Stimulated activated naive CD4-positive, alpha-beta T cell treated with Interleukin-2 at 50 U/mL for 16 hours (primary cell): ENCODE measurements around the gene PTPRU.

Experiments
- DNase-seq: peaks from one replicate; lab custom pipeline; 2025; lab: John Stamatoyannopoulos, UW

PTPRU gene

GRCh38 chr1:29332204-29332603 lies 95.9 kb downstream of the PTPRU start:
- DNase-seq = no peak

- DNase-seq = no peak
Observed at GRCh38 chr1:29333008-29333407, 96.7 kb downstream of the PTPRU start.

DNA sequence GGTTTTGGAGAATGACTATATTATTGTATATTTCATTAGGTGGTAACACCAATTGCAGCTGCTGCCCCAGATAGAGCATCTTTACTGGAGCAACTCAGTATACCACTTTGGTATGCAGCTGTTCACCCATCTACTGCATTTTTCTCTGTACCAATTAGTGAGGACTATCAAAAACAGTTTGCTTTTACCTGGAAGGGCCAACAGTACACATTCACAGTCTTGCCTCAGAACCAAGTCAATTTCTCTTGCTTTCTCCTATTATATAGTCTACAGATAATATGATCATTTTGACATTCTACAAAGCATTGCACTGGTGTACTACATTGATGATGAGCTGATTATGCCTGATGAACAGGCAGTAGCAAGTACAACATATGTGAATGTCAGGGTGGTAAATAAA lies 99.3 kb downstream of the PTPRU start:
- DNase-seq = no peak

DNA sequence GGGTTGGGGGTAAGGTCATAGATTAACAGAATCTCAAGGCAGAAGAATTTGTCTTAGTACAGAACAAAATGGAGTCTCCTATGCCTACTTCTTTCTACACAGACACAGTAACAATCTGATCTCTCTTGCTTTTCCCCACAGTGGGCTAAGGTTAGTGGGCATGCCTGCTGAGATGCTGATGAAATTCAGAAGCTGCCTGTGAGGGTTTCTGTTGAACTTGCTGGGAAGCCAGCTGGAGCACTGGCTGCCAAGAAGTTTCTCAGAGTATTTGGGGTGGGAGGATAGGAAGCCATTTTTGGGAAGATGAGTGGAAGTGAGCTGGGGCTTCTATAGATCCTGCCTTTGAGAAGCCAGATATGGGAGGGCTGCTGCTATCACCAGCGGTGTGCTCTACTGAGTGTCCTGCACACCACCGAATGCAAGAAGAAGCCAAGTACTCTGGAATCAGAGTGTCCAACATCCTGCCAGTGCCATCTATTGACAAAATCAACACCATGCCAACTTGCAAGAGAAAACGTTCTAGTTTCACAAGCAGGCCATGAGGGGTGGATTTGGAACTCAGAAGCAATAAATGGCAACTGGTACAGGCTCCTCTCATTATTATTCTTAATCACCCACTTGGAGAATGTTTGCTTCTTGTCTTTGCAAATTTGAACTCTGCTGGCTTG lies 102.7 kb downstream of the PTPRU start:
- DNase-seq = no peak

DNA sequence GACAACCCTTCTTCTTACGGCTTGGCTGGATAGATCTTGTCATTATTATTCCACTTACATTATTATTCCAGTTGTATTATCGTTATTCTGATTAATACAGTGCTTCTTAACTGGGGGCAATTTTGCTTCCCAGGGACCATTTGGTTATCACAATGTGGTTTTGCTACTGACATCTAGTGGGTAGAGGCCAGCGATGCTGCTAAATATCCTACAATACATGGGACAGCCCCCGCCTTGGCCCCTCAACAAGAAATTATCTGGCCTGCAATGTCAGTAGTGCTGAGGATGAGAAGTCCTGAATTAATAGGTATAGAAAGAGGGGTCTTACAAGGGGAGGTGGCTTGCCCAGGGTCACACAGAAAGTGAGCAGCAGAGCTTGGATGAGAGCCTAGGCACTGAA lies 105.6 kb downstream of the PTPRU start:
- DNase-seq = no peak

GRCh38 chr1:29342351-29342750 lies 106.0 kb downstream of the PTPRU start:
- DNase-seq = no peak

- DNase-seq = no peak
Observed at GRCh38 chr1:29342983-29343382, 106.7 kb downstream of the PTPRU start.

DNA sequence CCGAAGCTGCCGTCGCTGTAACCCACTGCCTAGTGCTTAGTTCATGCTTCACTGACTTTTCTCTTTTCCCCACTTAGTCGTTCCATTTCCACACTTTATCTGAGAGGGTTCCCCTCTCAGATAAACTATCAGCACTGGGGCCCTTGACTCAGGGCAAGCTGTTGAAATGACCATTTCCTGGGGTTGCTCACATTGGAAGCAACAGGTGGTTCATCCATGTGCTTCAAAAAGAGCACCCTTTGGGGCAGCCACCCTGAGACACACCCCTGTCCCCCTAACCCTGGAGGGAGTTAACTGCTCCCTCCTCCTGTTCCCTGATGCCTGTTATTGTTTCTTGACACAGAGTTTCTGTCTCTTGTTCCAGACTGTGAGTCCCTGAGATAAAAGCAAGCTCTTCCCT lies 107.2 kb downstream of the PTPRU start:
- no peak for DNase-seq

DNA sequence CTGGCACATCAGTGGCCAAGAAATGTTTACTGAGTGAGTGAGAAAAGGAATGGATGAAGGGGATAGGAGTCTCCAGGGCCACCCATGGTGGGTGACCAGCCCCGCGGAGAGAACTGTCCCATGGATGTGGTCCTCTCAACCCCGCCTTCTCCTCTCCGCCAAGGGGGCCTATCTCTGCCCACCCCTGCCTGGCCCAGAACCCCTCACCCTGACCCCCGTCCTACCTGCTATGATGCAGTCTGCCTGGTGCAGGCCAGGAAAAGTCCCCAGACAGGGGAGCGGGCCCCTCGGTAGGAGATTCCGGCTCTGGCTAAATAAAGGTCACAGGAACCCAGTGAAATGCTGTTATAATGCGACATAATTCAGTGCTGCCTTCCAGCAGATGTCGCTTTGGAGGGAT lies 107.6 kb downstream of the PTPRU start:
- DNase-seq = no peak

- DNase-seq = no peak
Observed at GRCh38 chr1:29344336-29344735, 108.0 kb downstream of the PTPRU start.

- no peak for DNase-seq
Observed at GRCh38 chr1:29346576-29346975, 110.3 kb downstream of the PTPRU start.

DNA sequence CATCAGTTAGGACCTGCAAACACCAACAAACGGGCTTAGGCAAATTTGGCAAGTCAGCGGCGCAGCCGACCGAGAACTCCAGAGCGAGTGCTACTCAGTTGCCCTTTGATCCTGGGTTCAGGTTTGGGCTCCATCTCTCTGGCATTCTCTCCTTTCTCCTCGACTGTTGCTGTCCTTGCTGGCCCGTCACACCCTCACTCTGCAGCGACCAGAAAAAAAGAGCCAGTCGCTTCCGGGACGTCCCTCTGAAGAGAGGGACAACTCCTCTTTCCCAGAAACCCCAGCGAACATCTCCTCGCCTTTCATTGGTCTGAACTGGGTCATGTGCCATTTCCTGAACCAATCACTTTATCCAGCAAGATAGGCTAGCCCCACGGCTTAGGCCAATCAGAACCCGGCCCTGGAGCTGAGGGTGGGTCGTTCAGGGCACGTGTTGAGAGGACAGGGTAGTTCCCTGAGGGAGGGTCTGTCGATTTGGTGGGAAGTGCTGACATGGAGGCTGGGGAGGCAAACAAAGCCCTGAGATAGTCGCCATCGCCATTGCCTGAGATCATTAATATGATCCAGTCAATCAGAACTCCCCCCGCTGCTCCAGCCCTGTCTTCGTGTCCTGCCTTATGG lies 113.7 kb downstream of the PTPRU start:
- DNase-seq = no peak

- no peak for DNase-seq
Observed at GRCh38 chr1:29352719-29353420, 116.5 kb downstream of the PTPRU start.

DNA sequence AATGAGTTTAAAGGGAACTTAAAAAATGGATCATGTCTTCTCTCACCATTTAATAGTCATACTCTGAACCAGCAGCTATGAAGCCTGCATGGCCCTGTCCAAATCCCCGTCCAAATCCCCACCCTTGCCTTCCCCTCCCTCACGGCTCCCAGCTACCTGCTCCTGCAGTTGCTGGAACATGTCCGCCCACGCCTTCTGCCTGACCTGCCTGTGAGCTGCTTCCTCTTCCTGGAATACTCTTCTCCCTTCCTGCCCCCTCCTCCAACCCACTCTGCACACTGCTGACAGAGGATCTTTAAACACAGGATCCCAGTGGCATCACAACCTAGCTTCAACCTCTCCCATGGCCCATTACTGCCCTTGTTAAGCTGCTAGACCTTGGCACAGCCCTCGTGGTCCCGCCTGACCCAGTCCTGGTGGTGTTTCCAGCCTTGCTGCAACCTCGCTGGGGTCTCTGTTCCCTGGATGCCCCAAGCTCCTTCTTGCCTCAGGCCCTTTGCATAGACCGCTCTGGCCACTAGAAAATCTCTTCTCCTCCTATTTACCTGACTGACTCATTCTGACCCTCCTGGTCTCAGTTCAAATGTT lies 118.3 kb downstream of the PTPRU start:
- DNase-seq = no peak

DNA sequence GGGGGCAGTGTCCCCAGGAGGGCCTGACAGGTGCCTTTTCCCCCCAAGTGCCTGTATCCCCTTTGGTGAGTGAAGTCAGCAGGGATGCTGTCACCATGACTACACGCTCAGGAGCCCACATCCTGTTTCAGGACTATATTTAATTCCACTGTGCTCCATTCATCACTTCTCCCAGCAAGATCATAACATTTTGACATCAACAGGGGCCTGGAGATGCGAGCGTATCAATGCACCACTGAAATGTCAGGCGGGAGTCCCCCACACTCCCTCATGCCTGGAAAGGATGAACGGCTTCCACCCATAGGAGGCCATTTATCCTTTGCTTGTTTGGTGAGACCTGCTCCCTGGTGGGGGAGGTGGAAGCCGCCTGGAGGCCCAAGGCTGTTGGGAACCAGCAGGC lies 119.1 kb downstream of the PTPRU start:
- DNase-seq = no peak

- no peak for DNase-seq
Observed at GRCh38 chr1:29356663-29357062, 120.3 kb downstream of the PTPRU start.

DNA sequence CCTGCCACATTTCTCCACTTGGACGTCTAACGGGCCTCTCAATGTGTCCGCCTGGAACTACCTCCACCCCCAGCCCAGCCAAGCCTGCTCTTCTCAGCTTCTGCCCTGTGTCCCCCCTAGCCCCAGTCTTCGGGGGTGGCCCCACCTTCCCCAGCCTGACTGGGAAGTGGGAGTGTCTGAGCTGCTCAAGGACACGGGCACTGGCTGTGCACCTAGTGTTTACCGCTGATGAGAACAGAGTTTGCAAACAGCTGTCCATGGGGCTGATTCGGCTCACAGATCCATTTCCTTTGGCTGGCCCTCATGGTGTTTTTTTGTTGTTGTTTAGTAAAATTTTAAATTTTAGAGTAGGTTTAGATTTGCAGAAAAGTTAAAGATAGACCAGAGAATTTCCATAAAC lies 121.1 kb downstream of the PTPRU start:
- DNase-seq = no peak

DNA sequence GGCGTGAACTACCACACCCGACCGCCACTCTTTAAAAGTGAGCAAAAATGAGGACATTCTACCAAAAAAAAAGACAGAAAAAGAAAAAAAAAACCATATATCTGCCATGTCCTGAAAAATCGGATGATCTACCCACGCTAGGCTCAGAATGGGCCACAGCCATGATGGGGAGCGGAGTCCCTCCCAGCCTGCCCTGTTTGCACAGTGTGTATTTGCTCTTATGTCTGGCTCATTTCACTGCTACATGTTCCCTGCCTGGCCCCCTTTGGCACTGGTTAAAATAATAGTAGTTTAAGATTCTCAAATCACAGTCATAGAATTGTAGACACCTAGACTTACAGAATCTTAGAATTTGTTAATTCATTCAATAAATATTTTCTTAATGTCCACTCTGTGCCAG lies 121.9 kb downstream of the PTPRU start:
- DNase-seq = no peak

DNA sequence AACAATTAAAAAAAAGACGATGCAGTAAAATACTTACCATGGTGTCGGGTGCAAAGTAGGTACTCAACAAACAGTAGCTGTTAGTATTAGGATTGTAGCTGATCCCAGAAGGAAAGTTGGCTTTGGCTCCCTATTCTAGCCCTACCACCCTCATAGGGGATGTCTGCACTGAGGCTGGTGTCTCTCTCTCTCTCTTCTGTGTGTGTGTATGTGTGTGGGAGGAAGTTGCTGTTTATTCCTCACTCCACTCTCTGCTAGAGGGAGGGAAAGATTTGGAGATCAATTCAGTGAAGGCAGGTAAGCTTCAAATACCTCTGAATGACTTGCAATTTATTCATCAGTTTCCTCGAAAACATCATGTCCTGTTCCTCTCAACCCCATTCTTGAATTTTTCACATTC lies 124.4 kb downstream of the PTPRU start:
- no peak for DNase-seq

- DNase-seq = no peak
Observed at GRCh38 chr1:29361686-29362085, 125.4 kb downstream of the PTPRU start.

DNA sequence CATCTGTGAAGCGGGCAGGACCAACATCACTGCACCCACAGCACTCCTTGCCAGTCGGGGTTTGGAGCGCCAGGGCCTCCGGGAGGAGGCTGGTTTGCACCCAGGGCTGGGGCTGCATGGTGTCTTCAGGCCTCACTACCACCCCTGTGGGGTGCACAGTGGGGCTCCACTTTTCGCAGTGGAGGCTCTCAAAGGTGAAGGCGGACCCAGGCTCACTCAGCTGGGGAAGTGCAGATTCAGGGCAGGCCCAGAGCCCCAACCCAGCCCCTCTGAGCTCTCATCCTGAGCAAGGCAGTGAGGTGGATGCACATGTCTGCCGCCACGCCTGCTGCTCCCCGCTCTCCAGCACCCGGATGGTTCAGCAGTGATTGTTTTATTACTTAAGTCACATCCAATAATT lies 125.8 kb downstream of the PTPRU start:
- no peak for DNase-seq

DNA sequence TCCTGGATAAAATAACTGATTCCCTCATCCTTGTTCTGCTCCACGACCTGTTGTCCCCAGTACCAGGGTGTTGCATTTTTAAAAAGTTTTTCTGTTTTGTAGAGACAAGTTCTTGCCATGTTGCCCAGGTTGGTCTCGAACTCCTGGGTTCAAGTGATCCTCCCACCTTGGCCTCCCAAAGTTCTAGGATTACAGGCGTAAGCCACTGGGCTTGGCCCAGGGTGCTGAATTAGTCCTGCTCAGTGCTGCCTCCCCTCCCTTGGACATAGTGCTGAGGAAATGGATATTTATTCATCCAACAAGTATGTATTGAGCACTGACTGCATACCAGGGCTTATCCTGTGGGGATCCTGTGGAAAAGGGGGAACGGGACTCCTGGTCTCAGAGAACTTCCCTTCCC lies 126.4 kb downstream of the PTPRU start:
- no peak for DNase-seq

GRCh38 chr1:29363536-29363935 lies 127.2 kb downstream of the PTPRU start:
- no peak for DNase-seq
